IPS DF 6.9 (cell line): ENCODE results near the gene AMDHD1.

Source experiments
- DNase-seq: peaks from one replicate; pipeline ENCODE4 v3.0.0-alpha.2; 2013; ENCODE audit warnings: low read depth, low spot score
- H3K27ac ChIP-seq: one replicate; pipeline ENCODE4 v1.5.1; 2013; ENCODE audit warnings: low read length, control low read depth
- H3K27me3 ChIP-seq: 2 replicates; pipeline ENCODE4 v1.6.1; 2013; ENCODE audit warnings: mild to moderate bottlenecking, low read length; ENCODE audit not compliant: control insufficient read depth, insufficient read depth
- H3K36me3 ChIP-seq: 2 replicates; pipeline ENCODE4 v1.6.1; 2013; ENCODE audit warnings: low read length; ENCODE audit not compliant: control insufficient read depth, insufficient read depth
- H3K4me1 ChIP-seq: 2 replicates; pipeline ENCODE4 v1.6.1; 2013; ENCODE audit warnings: low read length; ENCODE audit not compliant: control insufficient read depth, insufficient read depth
- H3K4me3 ChIP-seq: 2 replicates; pipeline ENCODE4 v1.5.1; 2013; ENCODE audit warnings: mild to moderate bottlenecking, low read length
- H3K9me3 ChIP-seq: 2 replicates; pipeline ENCODE4 v1.6.1; 2013; ENCODE audit warnings: low read length, inconsistent platforms; ENCODE audit not compliant: control insufficient read depth, insufficient read depth
- WGBS: extraction: QIAGEN DNeasy Blood & Tissue Kit; methylation state at CpG from one replicate; pipeline ENCODE4 v1.1.7; 2013; ENCODE audit warnings: mixed read lengths, missing lambda C conversion rate; ENCODE audit not compliant: insufficient read length, insufficient coverage; 5-methylcytosine and 5-hydroxymethylcytosine counted together

The AMDHD1 gene

DNA sequence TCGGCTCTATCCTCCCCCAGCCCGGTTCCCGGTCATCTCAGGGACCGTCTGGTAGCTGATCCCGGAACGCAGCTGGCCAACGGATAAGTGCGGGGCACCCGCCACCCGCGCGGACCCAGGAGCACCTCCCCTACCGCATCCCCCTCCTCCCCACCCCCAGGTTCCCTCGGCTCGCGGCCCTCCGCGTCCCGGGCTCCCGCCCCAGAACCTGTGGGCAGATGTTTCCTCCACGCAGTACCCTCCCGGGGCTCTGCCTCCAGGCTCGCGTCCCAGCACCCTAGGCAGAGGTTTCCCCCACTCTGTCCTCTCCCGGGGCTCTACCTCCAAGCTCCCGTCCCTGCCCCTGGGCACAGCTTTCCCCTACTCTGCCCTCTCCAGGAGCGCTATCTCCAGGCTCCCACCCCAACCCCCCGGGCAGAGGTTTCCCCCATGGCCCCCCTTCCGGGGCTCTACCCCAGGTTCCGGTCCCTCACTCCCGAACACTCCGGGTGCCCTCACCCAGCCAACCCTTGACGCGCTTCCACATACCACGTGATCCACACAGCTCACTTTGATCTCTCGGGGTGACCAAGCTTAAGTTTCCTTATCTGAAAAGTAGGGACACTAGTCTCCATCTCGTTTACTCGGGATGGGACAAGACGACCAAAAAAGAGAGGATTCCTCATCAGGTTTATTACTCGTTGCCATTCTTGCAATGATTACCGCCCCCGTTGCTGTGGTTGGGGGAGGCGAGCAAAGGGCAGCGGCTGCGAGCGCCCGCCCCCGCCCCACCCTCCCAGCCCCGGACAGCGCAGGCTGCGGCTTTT lies 404 bp upstream of the AMDHD1 start, which contains the start of gene CCDC38:
TSS of gene CCDC38 (minus strand) at position 91 of the 806 bp plus-strand sequence. CDS start 6,105 bp downstream, outside the sequence.
- Histone ChIP-seq H3K27me3 (peaks cover 2% of the 10 kb centered on the region; the same call in 1 of the 2 replicates), H3K4me1 (no peaks in the 10 kb centered on the region), H3K36me3 (no peaks in the 10 kb centered on the region), H3K9me3 (no peaks in the 10 kb centered on the region), H3K27ac (no peak within 1 kb of the TSS), H3K4me3 (peak within 1 kb of the TSS; percentile 49)
- DNase-seq = no peak
- no CpG with 5 or more reads among the region's 51 CpGs for WGBS

DNA sequence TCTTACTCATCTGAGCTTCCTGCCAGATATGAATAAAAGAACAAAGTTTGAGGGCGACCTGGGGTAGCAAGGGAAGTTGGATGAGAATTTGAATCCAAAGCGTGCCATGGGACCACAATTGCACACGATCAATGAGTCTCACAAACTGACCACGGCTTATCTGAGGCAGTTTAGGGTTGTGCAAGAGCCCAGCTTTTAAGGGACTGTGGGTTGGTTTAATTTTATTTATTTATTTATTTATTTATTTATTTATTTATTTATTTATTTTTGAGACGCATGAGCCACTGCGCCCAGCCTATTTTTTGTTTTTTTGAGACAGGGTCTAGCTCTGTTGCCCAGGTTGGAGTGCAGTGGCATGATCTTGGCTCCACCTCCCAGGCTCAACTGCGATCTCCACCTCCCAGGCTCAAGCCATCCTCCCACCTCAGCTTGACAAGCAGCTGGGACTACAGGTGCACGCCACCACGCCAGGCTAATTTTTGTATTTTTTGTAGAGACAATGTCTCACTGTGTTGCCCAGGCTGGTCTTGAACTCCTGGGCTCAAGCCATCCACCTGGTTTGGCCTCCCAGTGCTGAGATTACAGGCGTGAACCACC lies 1.1 kb downstream of the AMDHD1 start:
- no peak for DNase-seq
- Histone ChIP-seq H3K27ac (no peak overlapping the region), H3K4me3 (no peak overlapping the region), H3K27me3 (peaks cover 2% of the 10 kb centered on the region; the same call in 1 of the 2 replicates), H3K9me3 (no peaks in the 10 kb centered on the region), H3K4me1 (no peaks in the 10 kb centered on the region), H3K36me3 (no peaks in the 10 kb centered on the region)
- WGBS = no CpG with 5 or more reads among the region's 10 CpGs

GRCh38 chr12:95949477-95950206 lies 6.5 kb downstream of the AMDHD1 start:
- DNase-seq = no peak
- no peaks in the 10 kb centered on the region for H3K36me3 ChIP-seq
- no peaks in the 10 kb centered on the region for H3K27me3 ChIP-seq
- H3K27ac ChIP-seq = no peak overlapping the region
- no CpG with 5 or more reads among the region's 4 CpGs for WGBS
- no peaks in the 10 kb centered on the region for H3K9me3 ChIP-seq
- H3K4me1 ChIP-seq = no peaks in the 10 kb centered on the region
- no peak overlapping the region for H3K4me3 ChIP-seq

GRCh38 chr12:95951515-95951914 lies 8.4 kb downstream of the AMDHD1 start:
- DNase-seq = no peak
- H3K27me3 ChIP-seq = no peaks in the 10 kb centered on the region
- no peaks in the 10 kb centered on the region for H3K9me3 ChIP-seq
- H3K27ac ChIP-seq = no peak overlapping the region
- H3K4me3 ChIP-seq = no peak overlapping the region
- H3K36me3 ChIP-seq = no peaks in the 10 kb centered on the region
- H3K4me1 ChIP-seq = no peaks in the 10 kb centered on the region

DNA sequence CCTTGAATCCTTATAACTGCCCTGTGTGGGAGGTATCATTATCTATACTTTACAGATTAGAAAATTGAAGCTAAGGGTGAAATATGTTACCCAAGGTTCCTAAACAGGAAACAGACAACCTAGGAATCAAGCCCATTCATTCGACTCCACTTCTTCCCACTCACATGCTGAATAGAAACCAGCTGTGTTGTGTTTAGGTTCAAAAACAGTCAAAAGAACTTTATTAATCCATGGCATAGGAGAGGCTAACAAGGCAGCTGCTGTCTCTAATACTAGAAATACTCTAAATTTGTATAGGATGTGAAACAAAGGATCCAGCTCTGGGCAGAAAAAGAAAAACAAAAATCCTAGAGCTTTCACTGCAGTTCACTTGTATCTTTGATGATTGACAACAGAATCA lies 9.9 kb downstream of the AMDHD1 start:
- Histone ChIP-seq H3K4me3 (no peak overlapping the region), H3K36me3 (no peaks in the 10 kb centered on the region), H3K4me1 (0 out of 2 replicates have a peak, but pooled peaks cover 1% of the 10 kb centered on the region), H3K27me3 (no peaks in the 10 kb centered on the region), H3K9me3 (no peaks in the 10 kb centered on the region), H3K27ac (no peak overlapping the region)
- WGBS = no CpG with 5 or more reads among the region's 1 CpG
- no peak for DNase-seq

GRCh38 chr12:95955549-95956159 lies 12.5 kb downstream of the AMDHD1 start:
- Histone ChIP-seq H3K27ac (no peak overlapping the region), H3K4me3 (no peak overlapping the region), H3K36me3 (no peaks in the 10 kb centered on the region), H3K9me3 (no peaks in the 10 kb centered on the region), H3K4me1 (0 out of 2 replicates have a peak, but pooled peaks cover 1% of the 10 kb centered on the region), H3K27me3 (no peaks in the 10 kb centered on the region)
- no CpG with 5 or more reads among the region's 7 CpGs for WGBS
- DNase-seq = no peak

DNA sequence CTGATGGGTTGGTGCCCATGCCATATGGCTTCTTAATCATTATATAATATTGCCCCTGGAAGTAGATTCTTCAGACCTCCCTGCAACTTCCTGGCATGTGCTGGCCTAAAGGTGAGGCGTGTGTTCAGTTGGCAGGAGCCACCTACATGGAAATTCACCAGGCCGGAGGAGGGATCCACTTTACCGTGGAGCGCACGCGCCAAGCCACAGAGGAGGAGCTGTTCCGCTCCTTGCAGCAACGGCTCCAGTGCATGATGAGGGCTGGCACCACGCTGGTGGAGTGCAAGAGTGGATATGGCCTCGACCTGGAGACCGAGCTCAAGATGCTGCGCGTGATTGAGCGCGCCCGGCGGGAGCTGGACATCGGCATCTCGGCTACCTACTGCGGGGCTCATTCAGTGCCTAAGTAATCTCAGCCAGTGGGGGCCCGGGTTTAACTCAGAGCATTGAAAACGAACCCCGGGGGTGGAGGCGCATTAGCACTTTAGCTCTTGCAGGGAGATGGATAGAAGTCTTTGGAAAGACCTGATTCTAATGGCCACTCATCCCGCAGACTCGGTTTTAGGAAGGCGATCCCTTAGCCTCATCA lies 13.5 kb downstream of the AMDHD1 start:
- DNase-seq = no peak
- no peaks in the 10 kb centered on the region for H3K9me3 ChIP-seq
- H3K4me1 ChIP-seq = 0 out of 2 replicates have a peak, but pooled peaks cover 1% of the 10 kb centered on the region
- no peaks in the 10 kb centered on the region for H3K36me3 ChIP-seq
- no peak overlapping the region for H3K27ac ChIP-seq
- H3K27me3 ChIP-seq = no peaks in the 10 kb centered on the region
- H3K4me3 ChIP-seq = no peak overlapping the region
- no CpG with 5 or more reads among the region's 27 CpGs for WGBS

DNA sequence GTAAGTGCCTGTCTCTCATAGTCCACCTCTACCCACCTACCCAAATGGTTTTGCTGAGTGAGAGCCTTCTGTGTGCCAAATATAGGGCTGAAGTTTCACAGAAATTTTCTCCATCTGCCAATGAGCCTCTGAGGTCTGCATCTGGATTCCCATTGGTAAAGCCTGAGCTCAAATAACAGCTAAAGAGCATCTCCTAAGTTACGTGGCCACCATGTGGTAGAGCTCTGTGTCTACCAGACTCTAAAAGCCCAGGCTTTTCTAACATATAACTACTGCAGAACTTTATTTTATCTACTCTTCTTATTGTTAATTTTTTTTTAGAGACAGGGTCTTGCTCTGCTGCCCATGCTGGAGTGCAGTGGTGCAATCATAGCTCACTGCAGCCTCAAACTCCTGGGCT lies 16.0 kb downstream of the AMDHD1 start:
- Histone ChIP-seq H3K4me3 (no peak overlapping the region), H3K27me3 (no peaks in the 10 kb centered on the region), H3K4me1 (0 out of 2 replicates have a peak, but pooled peaks cover 1% of the 10 kb centered on the region), H3K9me3 (no peaks in the 10 kb centered on the region), H3K27ac (no peak overlapping the region), H3K36me3 (no peaks in the 10 kb centered on the region)
- DNase-seq = no peak
- WGBS = no CpG with 5 or more reads among the region's 1 CpG

- Histone ChIP-seq H3K9me3 (no peaks in the 10 kb centered on the region), H3K4me3 (no peak overlapping the region), H3K27ac (no peak overlapping the region), H3K36me3 (no peaks in the 10 kb centered on the region), H3K4me1 (0 out of 2 replicates have a peak, but pooled peaks cover 1% of the 10 kb centered on the region), H3K27me3 (no peaks in the 10 kb centered on the region)
- WGBS = no CpG with 5 or more reads among the region's 5 CpGs
- no peak for DNase-seq
Measured at GRCh38 chr12:95960241-95960640, 17.1 kb downstream of the AMDHD1 start.

DNA sequence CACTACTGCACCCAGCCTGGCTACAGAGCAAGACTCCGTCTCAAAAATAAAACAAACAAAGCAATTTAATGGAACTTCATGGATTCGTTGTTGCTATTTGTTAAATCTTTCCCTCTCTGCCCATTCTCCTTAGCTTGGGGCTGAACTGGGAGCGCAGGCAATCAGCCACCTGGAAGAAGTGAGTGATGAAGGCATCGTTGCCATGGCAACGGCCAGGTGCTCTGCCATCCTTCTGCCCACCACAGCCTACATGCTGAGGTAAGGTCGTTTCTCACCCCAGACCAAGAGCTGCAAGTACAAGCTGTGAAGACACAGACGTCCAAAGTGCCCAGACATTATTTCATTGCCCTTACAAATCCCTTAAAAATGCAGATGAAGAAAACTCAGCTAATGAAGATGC lies 19.1 kb downstream of the AMDHD1 start:
- Histone ChIP-seq H3K4me1 (no peaks in the 10 kb centered on the region), H3K27me3 (no peaks in the 10 kb centered on the region), H3K27ac (no peak overlapping the region), H3K4me3 (no peak overlapping the region), H3K36me3 (no peaks in the 10 kb centered on the region), H3K9me3 (no peaks in the 10 kb centered on the region)
- no peak for DNase-seq
- no CpG with 5 or more reads among the region's 7 CpGs for WGBS
